SU-DHL-6 (cell line): Measurements from ENCODE around the gene DDB1.

Source experiments
- EZH2phosphoT487 ChIP-seq: fragments of 200-600 bp; sonication (generic), shearing (Covaris generic); conservative IDR thresholded peaks from 2 replicates; pipeline ENCODE4 v1.6.1; 2018; ENCODE audit warnings: mild to moderate bottlenecking, antibody characterized with exemption, low read length, moderate library complexity, mixed read lengths
- TF ChIP-seq, protein P1 (sequence below): fragments of 200-600 bp; sonication (generic); IDR thresholded peaks from one replicate; pipeline ENCODE4 v1.5.1; 2017; ENCODE audit warnings: antibody characterized with exemption, mild to moderate bottlenecking, low read length, moderate library complexity; ENCODE audit not compliant: insufficient read depth, poor library complexity, severe bottlenecking

DNA sequence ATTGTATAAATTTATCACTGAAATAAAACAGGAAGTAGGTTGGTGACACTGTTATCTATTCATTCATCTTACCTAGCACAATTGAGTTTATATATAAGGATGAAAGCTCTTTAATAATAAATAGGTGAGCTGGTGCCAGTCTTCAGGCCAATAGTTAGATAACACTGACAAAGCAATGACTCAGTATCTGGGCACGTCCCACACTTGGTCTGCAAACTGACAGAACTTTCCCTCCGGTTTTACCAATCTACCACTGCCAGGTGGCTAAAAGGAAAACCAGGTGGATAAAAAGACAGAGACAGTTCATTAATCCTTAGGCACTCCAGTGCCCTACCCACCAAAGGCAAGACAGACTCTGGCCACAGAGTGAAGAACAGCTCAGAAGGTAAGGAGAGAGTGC is 17.6 kb downstream of the DDB1 start:
- TF ChIP-seq, protein P1, sequence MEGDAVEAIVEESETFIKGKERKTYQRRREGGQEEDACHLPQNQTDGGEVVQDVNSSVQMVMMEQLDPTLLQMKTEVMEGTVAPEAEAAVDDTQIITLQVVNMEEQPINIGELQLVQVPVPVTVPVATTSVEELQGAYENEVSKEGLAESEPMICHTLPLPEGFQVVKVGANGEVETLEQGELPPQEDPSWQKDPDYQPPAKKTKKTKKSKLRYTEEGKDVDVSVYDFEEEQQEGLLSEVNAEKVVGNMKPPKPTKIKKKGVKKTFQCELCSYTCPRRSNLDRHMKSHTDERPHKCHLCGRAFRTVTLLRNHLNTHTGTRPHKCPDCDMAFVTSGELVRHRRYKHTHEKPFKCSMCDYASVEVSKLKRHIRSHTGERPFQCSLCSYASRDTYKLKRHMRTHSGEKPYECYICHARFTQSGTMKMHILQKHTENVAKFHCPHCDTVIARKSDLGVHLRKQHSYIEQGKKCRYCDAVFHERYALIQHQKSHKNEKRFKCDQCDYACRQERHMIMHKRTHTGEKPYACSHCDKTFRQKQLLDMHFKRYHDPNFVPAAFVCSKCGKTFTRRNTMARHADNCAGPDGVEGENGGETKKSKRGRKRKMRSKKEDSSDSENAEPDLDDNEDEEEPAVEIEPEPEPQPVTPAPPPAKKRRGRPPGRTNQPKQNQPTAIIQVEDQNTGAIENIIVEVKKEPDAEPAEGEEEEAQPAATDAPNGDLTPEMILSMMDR = no peak
- no peak for TF ChIP-seq EZH2phosphoT487
